GM15510 (cell line): Measurements from ENCODE around the gene VWA1.

Experiments used
- POLR2A ChIP-seq: IDR thresholded peaks from 3 replicates; pipeline ENCODE4 v1.6.1; 2011; ENCODE audit warnings: borderline replicate concordance; ENCODE audit not compliant: insufficient read length; ENCODE audit errors: extremely low read depth

Gene VWA1

GRCh38 chr1:1429671-1430073, 5.8 kb upstream of the VWA1 start:
- TF ChIP-seq POLR2A: no peak

GRCh38 chr1:1430114-1430982, 5.1 kb upstream of the VWA1 start:
- TF ChIP-seq POLR2A: no peak

- TF ChIP-seq POLR2A: no peak
These were observed 4.3 kb upstream of the VWA1 start for GRCh38 chr1:1430992-1431844.

- TF ChIP-seq POLR2A: no peak
These were observed 3.6 kb upstream of the VWA1 start for GRCh38 chr1:1431845-1432273.

- TF ChIP-seq POLR2A: no peak
These were observed 3.1 kb upstream of the VWA1 start for GRCh38 chr1:1432274-1432950.

GRCh38 chr1:1432951-1433803, 2.3 kb upstream of the VWA1 start:
- TF ChIP-seq POLR2A: no peak

GRCh38 chr1:1433804-1434130, 1.7 kb upstream of the VWA1 start:
- no peak for TF ChIP-seq POLR2A

- no peak for TF ChIP-seq POLR2A
These were observed 1.2 kb upstream of the VWA1 start for GRCh38 chr1:1434131-1434823.

- TF ChIP-seq POLR2A: no peak
These were observed 725 bp upstream of the VWA1 start for GRCh38 chr1:1434824-1435105.

- TF ChIP-seq POLR2A: no peak
These were observed 580 bp downstream of the VWA1 start for GRCh38 chr1:1435911-1436629.

- TF ChIP-seq POLR2A: no peak
These were observed 1.1 kb downstream of the VWA1 start for GRCh38 chr1:1436630-1437032.

GRCh38 chr1:1437033-1437903, 1.8 kb downstream of the VWA1 start:
- TF ChIP-seq POLR2A: no peak

GRCh38 chr1:1437904-1438376, 2.5 kb downstream of the VWA1 start:
- no peak for TF ChIP-seq POLR2A
